NT2/D1 (cell line): ENCODE measurements around the gene CNGA2.

ENCODE experiments used
- YY1 ChIP-seq: IDR thresholded peaks from 2 replicates; pipeline ENCODE4 v1.6.1; 2011; ENCODE audit not compliant: insufficient read length, insufficient read depth
- ZNF274 ChIP-seq: IDR thresholded peaks from 2 replicates; pipeline ENCODE4 v1.6.1; 2011; ENCODE audit warnings: mild to moderate bottlenecking, low read depth, low read length

DNA sequence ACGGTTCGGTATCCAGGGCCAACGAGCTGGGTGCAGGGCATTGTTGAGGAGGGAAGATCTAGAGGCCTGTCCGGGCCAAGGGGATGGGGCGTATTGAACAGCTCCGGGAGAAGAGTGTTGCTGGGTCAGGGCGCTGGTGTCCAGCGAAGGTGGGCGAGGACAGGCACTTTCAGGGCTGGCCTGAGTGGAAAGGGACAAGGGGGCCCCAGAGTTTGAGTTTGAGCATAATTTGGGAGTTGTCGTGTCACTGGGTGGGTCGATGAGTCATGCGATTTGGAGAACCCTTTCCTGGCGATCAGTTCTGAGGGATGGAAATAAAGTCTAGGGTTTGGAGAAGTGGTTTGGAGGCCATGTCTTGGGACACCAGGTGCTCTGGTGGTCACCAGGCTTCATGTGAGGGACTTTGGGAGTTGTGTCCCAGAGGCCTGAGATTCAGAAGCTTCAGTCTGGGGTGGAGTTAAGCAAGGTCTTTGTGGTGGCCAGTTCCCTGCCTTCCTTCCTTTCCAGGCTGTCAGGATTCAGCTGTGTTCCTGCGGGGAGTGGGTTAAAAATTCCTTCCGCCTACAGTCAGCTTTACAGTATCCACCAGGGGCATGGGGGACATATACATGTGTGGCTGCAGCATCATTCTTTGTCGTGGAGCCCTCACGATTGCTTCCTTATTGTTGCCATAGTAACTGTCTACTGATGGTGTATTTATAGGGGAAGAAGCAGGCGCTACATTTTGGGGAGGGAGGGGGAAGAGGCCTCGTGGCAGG, 38.8 kb upstream of the CNGA2 start:
- no peak for TF ChIP-seq ZNF274
- TF ChIP-seq YY1 = no peak
